Natural killer cell treated with Interleukin-12 subunit alpha and Interleukin-12 subunit beta and Interleukin-15 and Interleukin-18, amount 100 ng/mL, for 72 hours (primary cell): Measurements from ENCODE around the gene KCNQ1. TPM values are rescaled to one million over a fixed set of nuclear protein-coding genes. Genes with fewer than 3 reads are reported as not detected.

Experiments used
- ATAC-seq, 2 donors: fragments of 150-1000 bp; cut with Tn5 transposase in 1 of 2; sonication (Bioruptor Pico), chemical (Tn5 transposase) in 1 of 2; 2 replicates each; pipeline ENCODE4 v1.10.0; 2021
- DNase-seq: peaks from one replicate; pipeline ENCODE4 v3.0.0; 2022; ENCODE audit warnings: low spot score
- H3K27ac Mint-ChIP-seq, 2 donors: 1 replicate in 1 of 2; 2 replicates in 1 of 2; pipeline ENCODE4 v1.8.0; 2022; ENCODE audit warnings: mixed read lengths in 2 of 2, mild to moderate bottlenecking in 1 of 2, moderate library complexity in 1 of 2
- H3K27me3 Mint-ChIP-seq, 2 donors: 1 replicate in 1 of 2; 2 replicates in 1 of 2; pipeline ENCODE4 v1.8.0; 2022; ENCODE audit warnings: mixed read lengths in 2 of 2
- H3K36me3 Mint-ChIP-seq: one replicate; pipeline ENCODE4 v1.8.0; 2022; ENCODE audit warnings: mixed read lengths
- H3K4me1 Mint-ChIP-seq, 2 donors: 1 replicate in 1 of 2; 2 replicates in 1 of 2; pipeline ENCODE4 v1.8.0; 2022; ENCODE audit warnings: low read depth in 2 of 2, mixed read lengths in 2 of 2, mild to moderate bottlenecking in 1 of 2
- H3K4me3 Mint-ChIP-seq: one replicate; pipeline ENCODE4 v1.8.0; 2022; ENCODE audit warnings: mixed read lengths
- H3K9me3 Mint-ChIP-seq: 2 replicates; pipeline ENCODE4 v1.8.0; 2022; ENCODE audit warnings: mixed read lengths
- total RNA-seq, 2 donors: library from RNA; stranded (reverse); gene quantifications; one replicate each; pipeline ENCODE4 v1.2.3, GENCODE V29; 2022

Gene KCNQ1
- total RNA-seq, 2 donors from 2014 or later: 0.19 to 1.4 TPM

- Mint-ChIP-seq H3K27ac (no peak overlapping the region), H3K9me3 (no peaks in the 10 kb centered on the region), H3K27me3 (peaks cover 3 to 15% of the 10 kb centered on the region in 2 donors), H3K4me3 (no peak overlapping the region), H3K36me3 (no peaks in the 10 kb centered on the region), H3K4me1 (no peaks in the 10 kb centered on the region)
- DNase-seq (no peak), ATAC-seq (no peak)
These were observed 264.6 kb downstream of the KCNQ1 start for GRCh38 chr11:2709429-2709828.

GRCh38 chr11:2711161-2711560 lies 266.4 kb downstream of the KCNQ1 start:
- Mint-ChIP-seq H3K27ac (no peak overlapping the region), H3K4me3 (no peak overlapping the region), H3K27me3 (peaks cover 3 to 15% of the 10 kb centered on the region in 2 donors), H3K9me3 (no peaks in the 10 kb centered on the region), H3K4me1 (no peaks in the 10 kb centered on the region), H3K36me3 (no peaks in the 10 kb centered on the region)
- DNase-seq (no peak), ATAC-seq (no peak)

GRCh38 chr11:2713094-2713493 lies 268.3 kb downstream of the KCNQ1 start:
- no peak overlapping the region for H3K27ac Mint-ChIP-seq
- ATAC-seq (no peak), DNase-seq (no peak)
- no peak overlapping the region for H3K4me3 Mint-ChIP-seq
- peaks cover 3 to 15% of the 10 kb centered on the region in 2 donors for H3K27me3 Mint-ChIP-seq
- H3K36me3 Mint-ChIP-seq: no peaks in the 10 kb centered on the region
- no peaks in the 10 kb centered on the region for H3K9me3 Mint-ChIP-seq
- H3K4me1 Mint-ChIP-seq: no peaks in the 10 kb centered on the region

- Mint-ChIP-seq H3K9me3 (no peaks in the 10 kb centered on the region), H3K4me3 (no peak overlapping the region), H3K36me3 (no peaks in the 10 kb centered on the region), H3K27me3 (peaks cover 3 to 15% of the 10 kb centered on the region in 2 donors), H3K27ac (no peak overlapping the region), H3K4me1 (no peaks in the 10 kb centered on the region)
- DNase-seq: no peak
- ATAC-seq: no peak
These were observed 269.1 kb downstream of the KCNQ1 start for GRCh38 chr11:2713661-2714462.

- ATAC-seq: no peak
- Mint-ChIP-seq H3K27ac (no peak overlapping the region), H3K4me1 (no peaks in the 10 kb centered on the region), H3K9me3 (no peaks in the 10 kb centered on the region), H3K4me3 (no peak overlapping the region), H3K36me3 (no peaks in the 10 kb centered on the region), H3K27me3 (peaks cover 2 to 15% of the 10 kb centered on the region in 2 donors)
- no peak for DNase-seq
These were observed 269.6 kb downstream of the KCNQ1 start for GRCh38 chr11:2714463-2714800.

GRCh38 chr11:2714871-2715270 lies 270.1 kb downstream of the KCNQ1 start:
- DNase-seq: no peak
- no peak overlapping the region for H3K27ac Mint-ChIP-seq
- H3K27me3 Mint-ChIP-seq: peaks cover 0 to 11% of the 10 kb centered on the region in 2 donors
- H3K36me3 Mint-ChIP-seq: no peaks in the 10 kb centered on the region
- H3K4me1 Mint-ChIP-seq: no peaks in the 10 kb centered on the region
- no peak overlapping the region for H3K4me3 Mint-ChIP-seq
- H3K9me3 Mint-ChIP-seq: no peaks in the 10 kb centered on the region
- ATAC-seq: no peak

GRCh38 chr11:2715716-2716350 lies 271.0 kb downstream of the KCNQ1 start:
- no peaks in the 10 kb centered on the region for H3K9me3 Mint-ChIP-seq
- H3K4me1 Mint-ChIP-seq: no peaks in the 10 kb centered on the region

GRCh38 chr11:2716376-2717095 lies 271.7 kb downstream of the KCNQ1 start:
- Mint-ChIP-seq H3K36me3 (no peaks in the 10 kb centered on the region), H3K4me3 (no peak overlapping the region), H3K4me1 (no peaks in the 10 kb centered on the region), H3K27me3 (no peaks in the 10 kb centered on the region), H3K27ac (no peak overlapping the region), H3K9me3 (no peaks in the 10 kb centered on the region)
- no peak for ATAC-seq
- DNase-seq: no peak

More at GRCh38 chr11:2715716-2716350, 271.0 kb downstream of the KCNQ1 start:
- no peaks in the 10 kb centered on the region for H3K36me3 Mint-ChIP-seq
- H3K27me3 Mint-ChIP-seq: peaks cover 0 to 1% of the 10 kb centered on the region in 2 donors
- no peak for ATAC-seq
- DNase-seq: no peak
- no peak overlapping the region for H3K27ac Mint-ChIP-seq
- no peak overlapping the region for H3K4me3 Mint-ChIP-seq

- ATAC-seq: no peak
- no peaks in the 10 kb centered on the region for H3K36me3 Mint-ChIP-seq
- no peak overlapping the region for H3K4me3 Mint-ChIP-seq
- no peak overlapping the region for H3K27ac Mint-ChIP-seq
- H3K27me3 Mint-ChIP-seq: no peaks in the 10 kb centered on the region
- no peak for DNase-seq
- H3K4me1 Mint-ChIP-seq: no peaks in the 10 kb centered on the region
- H3K9me3 Mint-ChIP-seq: no peaks in the 10 kb centered on the region
These were observed 272.9 kb downstream of the KCNQ1 start for GRCh38 chr11:2717561-2718325.

GRCh38 chr11:2718817-2719438 lies 274.1 kb downstream of the KCNQ1 start:
- DNase-seq: no peak
- H3K36me3 Mint-ChIP-seq: no peaks in the 10 kb centered on the region
- H3K27me3 Mint-ChIP-seq: no peaks in the 10 kb centered on the region
- H3K4me3 Mint-ChIP-seq: no peak overlapping the region
- ATAC-seq: no peak
- H3K4me1 Mint-ChIP-seq: no peaks in the 10 kb centered on the region
- H3K9me3 Mint-ChIP-seq: no peaks in the 10 kb centered on the region
- no peak overlapping the region for H3K27ac Mint-ChIP-seq

GRCh38 chr11:2719831-2720590 lies 275.2 kb downstream of the KCNQ1 start:
- ATAC-seq (no peak), DNase-seq (no peak)

GRCh38 chr11:2721210-2721916 lies 276.6 kb downstream of the KCNQ1 start:
- DNase-seq (no peak), ATAC-seq (no peak)
- H3K4me1 Mint-ChIP-seq: no peaks in the 10 kb centered on the region
- H3K36me3 Mint-ChIP-seq: no peaks in the 10 kb centered on the region
- no peak overlapping the region for H3K4me3 Mint-ChIP-seq
- H3K27ac Mint-ChIP-seq: no peak overlapping the region
- no peaks in the 10 kb centered on the region for H3K9me3 Mint-ChIP-seq
- no peaks in the 10 kb centered on the region for H3K27me3 Mint-ChIP-seq

More at GRCh38 chr11:2719831-2720590, 275.2 kb downstream of the KCNQ1 start:
- Mint-ChIP-seq H3K4me1 (no peaks in the 10 kb centered on the region), H3K4me3 (no peak overlapping the region), H3K27ac (no peak overlapping the region), H3K36me3 (no peaks in the 10 kb centered on the region), H3K9me3 (no peaks in the 10 kb centered on the region), H3K27me3 (no peaks in the 10 kb centered on the region)
